DOHH2 (cell line): ENCODE measurements around the gene MOSPD2.

ENCODE experiments used
- EZH2phosphoT487 ChIP-seq: fragments of 200-600 bp; sonication (generic); IDR thresholded peaks from 2 replicates; pipeline ENCODE4 v1.6.1; 2017; ENCODE audit warnings: borderline replicate concordance, mild to moderate bottlenecking, antibody characterized with exemption, low read length, moderate library complexity, mixed read lengths
- TF ChIP-seq, protein P1 (sequence below): fragments of 200-600 bp; sonication (generic); IDR thresholded peaks from one replicate; pipeline ENCODE4 v1.5.1; 2014; ENCODE audit warnings: antibody characterized with exemption, mild to moderate bottlenecking, low read depth, low read length; ENCODE audit not compliant: poor library complexity, severe bottlenecking

- TF ChIP-seq, protein P1, sequence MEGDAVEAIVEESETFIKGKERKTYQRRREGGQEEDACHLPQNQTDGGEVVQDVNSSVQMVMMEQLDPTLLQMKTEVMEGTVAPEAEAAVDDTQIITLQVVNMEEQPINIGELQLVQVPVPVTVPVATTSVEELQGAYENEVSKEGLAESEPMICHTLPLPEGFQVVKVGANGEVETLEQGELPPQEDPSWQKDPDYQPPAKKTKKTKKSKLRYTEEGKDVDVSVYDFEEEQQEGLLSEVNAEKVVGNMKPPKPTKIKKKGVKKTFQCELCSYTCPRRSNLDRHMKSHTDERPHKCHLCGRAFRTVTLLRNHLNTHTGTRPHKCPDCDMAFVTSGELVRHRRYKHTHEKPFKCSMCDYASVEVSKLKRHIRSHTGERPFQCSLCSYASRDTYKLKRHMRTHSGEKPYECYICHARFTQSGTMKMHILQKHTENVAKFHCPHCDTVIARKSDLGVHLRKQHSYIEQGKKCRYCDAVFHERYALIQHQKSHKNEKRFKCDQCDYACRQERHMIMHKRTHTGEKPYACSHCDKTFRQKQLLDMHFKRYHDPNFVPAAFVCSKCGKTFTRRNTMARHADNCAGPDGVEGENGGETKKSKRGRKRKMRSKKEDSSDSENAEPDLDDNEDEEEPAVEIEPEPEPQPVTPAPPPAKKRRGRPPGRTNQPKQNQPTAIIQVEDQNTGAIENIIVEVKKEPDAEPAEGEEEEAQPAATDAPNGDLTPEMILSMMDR: no peak
- no peak for TF ChIP-seq EZH2phosphoT487
These were observed 54.2 kb downstream of the MOSPD2 start for GRCh38 chrX:14927401-14927800.
